ENCODE measurements around the gene KNCN. TPM values are rescaled to one million over a fixed set of nuclear protein-coding genes. Genes with fewer than 3 reads are reported as not detected.

Gene KNCN
- total RNA-seq, 2 experiments from 2014 or later = not detected

DNA sequence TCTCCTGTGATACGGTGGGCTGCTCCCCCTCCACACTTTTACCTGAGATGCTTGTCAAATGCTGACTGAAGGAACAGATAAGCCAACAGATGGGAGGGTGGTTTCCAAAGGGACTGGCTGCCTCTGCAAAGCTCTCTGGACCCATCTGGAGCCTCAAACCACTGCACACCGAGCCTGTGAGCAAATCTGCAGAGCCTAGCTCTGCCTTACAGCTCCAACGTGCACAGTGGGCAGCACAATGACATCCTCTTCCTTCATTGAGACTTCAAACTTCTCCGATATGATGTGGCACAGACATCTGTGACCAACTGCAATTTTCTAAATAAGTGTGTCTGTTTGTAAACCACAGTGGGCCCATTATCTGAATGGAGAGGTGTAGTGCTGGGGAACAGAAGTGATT is 26.2 kb upstream of the KNCN start:
- no peak overlapping the region for H3K4me3 Mint-ChIP-seq
- H3K27ac Mint-ChIP-seq = no peak overlapping the region
- H3K27me3 Mint-ChIP-seq = no peaks in the 10 kb centered on the region
- DNase-seq = no peak
- peaks cover 19% of the 10 kb centered on the region for H3K4me1 Mint-ChIP-seq
- no peaks in the 10 kb centered on the region for H3K9me3 Mint-ChIP-seq
- H3K36me3 Mint-ChIP-seq = peaks cover 17% of the 10 kb centered on the region

DNA sequence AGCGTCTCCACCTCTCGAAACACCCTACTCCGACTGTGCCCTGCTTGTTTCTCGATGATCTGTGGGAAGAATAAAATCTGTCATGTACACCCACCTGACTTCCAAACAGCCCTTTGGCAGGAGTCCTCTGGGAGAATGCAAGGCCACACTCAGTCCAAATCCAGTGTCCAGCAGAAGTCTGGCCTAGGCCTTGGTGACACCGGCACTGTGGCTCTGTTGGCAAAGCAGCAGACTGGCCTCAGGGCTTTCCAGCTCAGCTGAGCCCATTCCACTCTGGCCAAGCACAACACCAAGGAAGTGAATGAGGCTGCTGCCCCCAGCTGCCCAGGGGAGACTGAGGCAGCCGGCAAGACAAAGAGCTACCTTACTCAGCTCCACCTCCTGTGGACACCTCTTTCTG is 25.1 kb upstream of the KNCN start:
- no peak overlapping the region for H3K27ac Mint-ChIP-seq
- DNase-seq = no peak
- H3K4me3 Mint-ChIP-seq = no peak overlapping the region
- no peaks in the 10 kb centered on the region for H3K27me3 Mint-ChIP-seq
- H3K9me3 Mint-ChIP-seq = no peaks in the 10 kb centered on the region
- peaks cover 9% of the 10 kb centered on the region for H3K4me1 Mint-ChIP-seq
- H3K36me3 Mint-ChIP-seq = peaks cover 11% of the 10 kb centered on the region

DNA sequence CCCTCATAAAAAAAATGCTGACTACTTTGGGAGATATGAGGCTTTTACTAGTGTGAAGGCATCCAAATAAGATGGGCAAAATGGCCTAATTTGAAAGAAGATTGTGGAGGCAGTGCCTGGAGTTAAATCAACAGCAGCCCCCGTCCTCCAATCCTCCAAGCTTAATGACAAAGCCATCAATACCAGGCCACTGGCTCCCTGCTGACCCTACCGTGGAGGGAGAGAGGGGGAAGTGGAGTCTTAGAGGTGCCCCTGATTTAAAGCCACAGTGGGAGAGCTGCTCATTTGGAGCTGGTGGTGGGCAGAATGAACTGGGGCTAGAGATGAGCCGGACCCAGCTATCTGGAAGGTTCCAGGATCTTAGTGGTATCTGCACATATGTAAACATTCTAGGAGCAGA is 24.3 kb upstream of the KNCN start:
- Mint-ChIP-seq H3K4me1 (peaks cover 4% of the 10 kb centered on the region), H3K27me3 (no peaks in the 10 kb centered on the region), H3K9me3 (no peaks in the 10 kb centered on the region), H3K4me3 (no peak overlapping the region), H3K27ac (no peak overlapping the region), H3K36me3 (peaks cover 6% of the 10 kb centered on the region)
- DNase-seq = no peak

DNA sequence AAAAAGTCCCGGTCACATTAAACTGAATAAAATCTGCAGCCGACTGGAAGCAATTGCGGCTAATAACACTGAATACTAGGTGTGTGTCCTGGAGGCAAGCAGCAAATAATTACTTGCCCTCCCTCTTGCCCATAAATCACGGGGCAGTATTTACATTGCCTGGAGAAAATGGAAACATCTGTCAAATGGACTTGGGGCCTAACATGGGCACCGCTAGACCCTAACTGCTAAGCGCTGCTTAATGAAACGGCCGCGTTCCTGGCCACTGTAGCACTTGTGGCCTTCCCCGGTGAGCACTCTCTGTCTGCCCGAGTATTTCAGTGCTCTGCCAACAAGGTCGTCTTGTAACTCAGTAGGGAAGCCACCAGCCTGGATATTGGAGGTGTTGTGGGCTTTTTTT is 23.9 kb upstream of the KNCN start:
- no peaks in the 10 kb centered on the region for H3K4me1 Mint-ChIP-seq
- H3K27ac Mint-ChIP-seq = no peak overlapping the region
- no peaks in the 10 kb centered on the region for H3K9me3 Mint-ChIP-seq
- no peak overlapping the region for H3K4me3 Mint-ChIP-seq
- no peaks in the 10 kb centered on the region for H3K27me3 Mint-ChIP-seq
- peaks cover 1% of the 10 kb centered on the region for H3K36me3 Mint-ChIP-seq
- DNase-seq = no peak

DNA sequence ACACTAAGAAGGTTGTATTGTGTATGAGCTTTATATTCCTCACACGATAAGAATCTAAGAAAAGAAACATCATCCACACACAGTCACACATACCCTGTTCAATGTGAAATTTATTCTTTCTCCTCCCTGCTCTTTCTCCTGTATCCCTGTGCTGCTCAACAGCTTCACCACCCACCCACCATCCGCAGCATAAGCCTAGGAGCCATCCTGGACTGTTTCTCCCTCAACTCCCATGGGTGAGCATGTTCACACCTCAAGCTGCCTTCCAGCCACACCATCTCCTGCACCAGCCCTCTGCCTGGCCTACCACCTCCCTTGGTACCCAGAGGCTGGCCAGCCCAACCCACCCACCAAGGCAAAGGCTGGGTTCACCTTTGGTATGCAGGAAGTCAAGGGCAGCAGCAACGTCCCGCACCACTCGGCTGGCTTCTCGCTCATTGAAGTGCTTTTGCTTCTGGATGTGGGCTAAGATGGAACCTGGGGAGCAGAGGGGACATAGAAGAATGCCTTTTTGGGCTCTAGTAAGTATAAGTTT is 20.3 kb upstream of the KNCN start:
- H3K27ac Mint-ChIP-seq = no peak overlapping the region
- H3K4me3 Mint-ChIP-seq = no peak overlapping the region
- H3K4me1 Mint-ChIP-seq = no peaks in the 10 kb centered on the region
- H3K36me3 Mint-ChIP-seq = peaks cover 3% of the 10 kb centered on the region
- H3K27me3 Mint-ChIP-seq = no peaks in the 10 kb centered on the region
- no peak for DNase-seq
- H3K9me3 Mint-ChIP-seq = no peaks in the 10 kb centered on the region

DNA sequence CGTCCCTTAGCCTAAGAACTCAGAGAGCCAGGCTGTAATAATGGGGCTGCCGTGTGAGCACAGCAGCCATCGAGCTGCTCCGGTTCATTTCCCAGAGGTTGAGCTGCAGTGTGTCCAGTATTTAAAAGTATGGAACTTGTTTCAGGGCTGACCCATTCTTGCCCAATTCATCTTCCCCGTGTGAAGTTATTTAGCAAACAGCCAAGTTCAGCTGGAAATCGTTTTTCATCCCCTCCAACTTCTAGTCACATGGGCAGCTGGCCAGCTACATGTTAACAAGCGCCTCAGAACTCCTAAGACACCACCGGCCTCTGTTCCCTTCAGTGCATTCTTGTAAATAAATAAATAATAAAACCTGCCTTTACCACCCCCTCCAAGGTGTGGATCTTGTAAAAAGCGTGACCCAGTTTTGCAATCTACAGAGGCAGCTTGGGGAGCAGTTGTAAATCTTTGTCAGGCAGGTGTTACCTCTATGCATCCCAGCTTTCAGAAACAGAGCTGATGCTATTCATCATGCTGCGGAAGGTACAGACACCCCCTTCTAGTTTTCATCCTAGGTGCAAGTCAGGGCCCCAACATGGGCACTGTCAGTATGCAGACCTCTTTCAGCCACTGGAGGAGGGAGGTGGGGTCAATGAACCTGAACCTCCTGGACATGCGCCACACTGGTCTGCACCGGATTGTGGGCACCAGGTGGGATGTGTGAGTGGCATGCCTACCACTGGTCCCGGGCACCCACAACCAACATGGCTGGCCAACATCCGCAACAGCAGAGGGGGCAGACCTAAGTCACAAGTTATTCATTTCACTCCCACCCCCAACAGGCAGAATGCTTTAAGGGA is 18.7 kb upstream of the KNCN start:
- H3K27ac Mint-ChIP-seq = no peak overlapping the region
- no peaks in the 10 kb centered on the region for H3K4me1 Mint-ChIP-seq
- H3K27me3 Mint-ChIP-seq = no peaks in the 10 kb centered on the region
- H3K9me3 Mint-ChIP-seq = no peaks in the 10 kb centered on the region
- no peak overlapping the region for H3K4me3 Mint-ChIP-seq
- H3K36me3 Mint-ChIP-seq = peaks cover 5% of the 10 kb centered on the region
- no peak for DNase-seq

DNA sequence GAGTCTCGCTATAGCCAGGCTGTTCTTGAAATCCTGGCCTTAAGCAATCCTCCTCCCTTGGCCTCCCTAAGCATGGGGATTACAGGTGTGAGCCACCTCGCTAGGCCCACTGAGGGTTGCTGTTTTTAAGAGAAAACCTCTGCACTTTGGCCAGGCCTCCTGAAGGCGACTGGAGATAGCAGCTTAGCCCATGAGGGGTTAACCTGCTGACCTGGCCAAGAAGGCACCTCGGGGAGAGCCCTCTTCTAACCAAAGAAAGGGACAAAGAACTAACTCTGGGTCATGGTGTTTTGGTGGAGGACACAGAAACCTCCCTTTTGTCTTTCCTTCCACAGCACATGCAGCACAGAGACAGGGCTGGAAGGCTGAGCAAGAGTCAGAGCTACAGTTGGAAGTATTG is 17.7 kb upstream of the KNCN start:
- no peak overlapping the region for H3K27ac Mint-ChIP-seq
- no peak overlapping the region for H3K4me3 Mint-ChIP-seq
- no peaks in the 10 kb centered on the region for H3K4me1 Mint-ChIP-seq
- DNase-seq = no peak
- H3K27me3 Mint-ChIP-seq = no peaks in the 10 kb centered on the region
- peaks cover 9% of the 10 kb centered on the region for H3K36me3 Mint-ChIP-seq
- H3K9me3 Mint-ChIP-seq = no peaks in the 10 kb centered on the region

DNA sequence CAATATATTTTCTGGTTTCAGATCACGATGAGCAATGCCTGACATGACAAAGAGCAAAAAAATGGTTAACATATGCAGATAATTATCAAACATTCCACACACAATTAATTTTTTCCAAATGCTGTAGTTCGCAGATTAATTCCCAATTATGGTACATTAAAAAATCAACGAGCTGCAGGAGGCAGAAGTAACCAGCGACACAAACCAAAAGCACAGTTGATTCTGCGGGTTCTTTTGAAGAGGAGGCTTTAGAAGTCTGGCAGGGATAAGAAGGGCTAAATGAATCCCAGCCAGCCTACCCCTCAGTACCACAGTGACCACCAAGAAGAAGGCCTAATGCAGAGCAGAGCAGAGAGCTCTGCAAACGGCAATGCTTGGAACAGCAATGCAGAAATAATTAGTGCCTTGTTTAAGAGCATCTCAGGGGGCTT is 17.0 kb upstream of the KNCN start:
- Mint-ChIP-seq H3K4me3 (no peak overlapping the region), H3K27me3 (no peaks in the 10 kb centered on the region), H3K4me1 (no peaks in the 10 kb centered on the region), H3K36me3 (peaks cover 9% of the 10 kb centered on the region), H3K27ac (no peak overlapping the region), H3K9me3 (no peaks in the 10 kb centered on the region)
- DNase-seq = no peak

DNA sequence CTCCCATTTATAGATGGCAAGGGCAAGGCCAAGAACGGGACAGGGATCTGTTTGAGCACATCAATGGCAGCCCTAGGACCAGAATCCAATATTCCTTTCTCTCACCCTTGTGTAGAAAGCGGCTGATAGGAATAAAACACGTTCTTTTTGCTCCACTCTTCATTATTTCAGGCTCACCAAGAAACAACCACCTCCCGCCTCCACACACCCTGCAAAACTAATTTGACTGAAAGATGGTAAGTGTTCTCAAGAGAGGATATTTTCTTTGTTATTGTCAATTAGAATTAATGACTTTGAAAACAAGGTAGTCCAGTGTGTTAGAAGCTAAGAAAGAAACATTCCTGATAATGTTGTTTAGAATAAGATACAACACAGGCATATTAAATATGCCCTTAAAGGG is 11.9 kb upstream of the KNCN start:
- Mint-ChIP-seq H3K36me3 (peaks cover 9% of the 10 kb centered on the region), H3K27ac (no peak overlapping the region), H3K27me3 (no peaks in the 10 kb centered on the region), H3K4me3 (no peak overlapping the region), H3K4me1 (no peaks in the 10 kb centered on the region), H3K9me3 (no peaks in the 10 kb centered on the region)
- DNase-seq = no peak

DNA sequence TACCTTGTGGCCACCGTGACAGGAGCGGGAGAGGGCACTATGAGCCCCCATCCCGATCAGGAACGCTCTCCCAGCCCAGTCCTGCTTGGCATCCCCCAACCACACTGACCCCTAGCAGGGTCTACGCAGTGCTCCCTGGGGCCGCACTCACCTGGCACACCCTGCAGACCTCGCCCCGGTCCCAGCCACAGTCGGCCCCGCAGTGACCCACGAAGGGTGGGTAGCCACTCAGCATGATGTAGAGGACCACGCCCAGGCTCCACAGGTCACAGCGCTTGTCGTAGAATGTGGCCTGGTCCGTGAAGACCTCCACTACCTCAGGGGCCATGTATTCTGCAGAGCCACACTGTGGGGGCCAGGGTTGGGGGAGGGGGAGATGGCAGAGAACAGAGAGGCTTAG is 11.1 kb upstream of the KNCN start:
- H3K36me3 Mint-ChIP-seq = peaks cover 6% of the 10 kb centered on the region
- no peak overlapping the region for H3K27ac Mint-ChIP-seq
- no peaks in the 10 kb centered on the region for H3K4me1 Mint-ChIP-seq
- no peaks in the 10 kb centered on the region for H3K27me3 Mint-ChIP-seq
- no peaks in the 10 kb centered on the region for H3K9me3 Mint-ChIP-seq
- DNase-seq = no peak
- no peak overlapping the region for H3K4me3 Mint-ChIP-seq

DNA sequence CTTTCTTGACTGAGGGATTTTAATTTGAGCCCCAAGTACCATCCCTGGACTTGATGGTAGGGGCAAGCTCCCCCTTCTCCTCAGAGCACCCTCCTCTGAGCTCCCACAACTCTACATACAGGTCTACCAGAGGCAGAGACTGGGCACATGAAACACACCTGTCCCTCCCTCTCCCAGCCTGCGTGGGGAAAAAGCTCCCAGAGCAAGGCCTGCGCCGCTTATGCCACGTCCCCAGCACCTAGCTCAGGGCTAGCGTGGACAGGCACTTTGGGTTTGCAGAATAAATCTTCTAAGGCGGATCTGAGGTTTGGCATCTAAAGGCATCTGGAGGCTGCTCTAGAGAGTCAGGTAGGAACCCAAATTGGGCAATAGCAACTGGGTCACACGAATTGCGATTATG is 7.5 kb upstream of the KNCN start:
- H3K4me1 Mint-ChIP-seq = no peaks in the 10 kb centered on the region
- no peaks in the 10 kb centered on the region for H3K9me3 Mint-ChIP-seq
- no peak overlapping the region for H3K27ac Mint-ChIP-seq
- no peaks in the 10 kb centered on the region for H3K27me3 Mint-ChIP-seq
- no peaks in the 10 kb centered on the region for H3K36me3 Mint-ChIP-seq
- H3K4me3 Mint-ChIP-seq = no peak overlapping the region
- DNase-seq = no peak

DNA sequence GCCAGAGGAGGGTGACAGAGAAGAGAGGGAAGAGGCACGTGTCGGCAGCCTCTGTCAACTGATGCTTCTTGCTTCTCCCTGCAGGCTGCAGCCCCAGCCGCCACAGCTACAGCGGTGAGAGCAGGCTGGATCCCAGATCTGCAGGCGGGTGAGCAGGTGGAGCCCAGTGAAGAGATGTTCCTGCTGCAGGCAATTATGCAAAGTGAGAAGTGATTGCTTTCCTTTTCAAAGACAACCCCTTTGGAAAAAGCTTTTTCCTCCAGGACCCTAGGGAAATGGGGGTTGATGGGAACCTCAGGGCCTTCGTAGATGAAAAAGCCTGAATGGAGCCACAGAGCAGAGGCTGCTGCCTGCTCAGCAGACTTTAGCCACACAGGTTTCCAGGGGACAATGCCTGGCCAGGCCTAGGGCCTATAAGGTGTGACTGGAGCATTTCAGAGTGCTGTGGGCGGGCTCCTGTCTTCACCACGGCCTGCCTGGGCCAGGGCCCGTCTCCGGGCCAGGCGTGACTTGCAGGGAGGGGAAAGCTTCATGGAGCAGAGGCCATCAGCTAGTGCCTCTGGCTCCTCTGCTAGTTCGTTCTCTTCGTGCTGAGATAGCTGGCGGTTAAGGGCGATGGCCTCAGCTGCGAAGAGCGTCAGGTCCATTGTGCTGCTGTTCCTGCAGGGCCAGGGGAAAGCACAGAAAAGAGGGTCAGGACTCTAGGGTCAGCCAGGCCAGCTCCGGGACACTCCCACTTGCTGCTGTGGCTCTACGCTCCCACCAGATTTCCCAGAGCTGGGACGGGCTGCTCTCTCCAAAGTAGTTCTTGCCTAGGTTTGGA is 6.9 kb upstream of the KNCN start:
- Mint-ChIP-seq H3K27ac (no peak overlapping the region), H3K27me3 (no peaks in the 10 kb centered on the region), H3K36me3 (no peaks in the 10 kb centered on the region), H3K4me3 (no peak overlapping the region), H3K4me1 (no peaks in the 10 kb centered on the region), H3K9me3 (no peaks in the 10 kb centered on the region)
- DNase-seq = no peak

DNA sequence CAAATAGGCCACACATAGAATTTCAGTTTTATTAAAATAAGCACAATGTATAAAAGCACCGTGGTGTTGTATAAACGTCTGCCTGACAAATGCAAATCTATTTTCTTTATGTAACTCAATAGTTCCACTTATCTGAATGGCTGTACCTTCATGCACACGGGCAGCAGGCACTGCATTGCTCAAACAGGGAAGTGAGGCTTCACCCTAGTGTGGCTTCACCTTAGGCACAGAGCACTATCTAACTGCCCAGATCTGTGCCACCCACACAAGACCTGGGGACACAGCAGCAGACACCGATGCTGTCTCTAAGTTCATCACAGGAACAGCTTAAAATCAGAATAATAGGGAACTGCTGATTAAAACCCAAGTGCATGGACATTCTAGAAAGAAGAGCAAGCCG is 6.0 kb upstream of the KNCN start:
- Mint-ChIP-seq H3K36me3 (no peaks in the 10 kb centered on the region), H3K4me1 (no peaks in the 10 kb centered on the region), H3K27me3 (no peaks in the 10 kb centered on the region), H3K27ac (no peak overlapping the region), H3K4me3 (no peak overlapping the region), H3K9me3 (no peaks in the 10 kb centered on the region)
- no peak for DNase-seq

DNA sequence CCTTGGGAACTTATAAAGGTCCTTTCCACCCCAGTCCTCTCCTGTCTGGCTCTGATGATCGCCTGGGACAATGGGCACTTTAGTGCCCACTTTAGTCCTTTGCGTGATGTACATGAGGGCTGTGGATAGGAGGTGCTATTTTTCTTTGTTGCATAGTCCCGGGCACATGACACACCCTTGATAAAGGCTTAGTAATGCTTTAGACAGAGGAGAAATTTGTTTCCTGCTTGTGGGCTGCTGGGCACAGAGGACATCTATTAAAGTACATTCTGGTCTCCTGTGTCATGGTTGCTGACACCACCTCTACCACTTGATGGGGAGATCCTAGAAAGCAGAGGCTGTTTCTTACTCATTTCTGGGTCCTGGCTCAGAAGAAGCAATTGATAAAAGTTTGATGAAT is 5.4 kb upstream of the KNCN start:
- no peaks in the 10 kb centered on the region for H3K36me3 Mint-ChIP-seq
- no peaks in the 10 kb centered on the region for H3K4me1 Mint-ChIP-seq
- no peaks in the 10 kb centered on the region for H3K27me3 Mint-ChIP-seq
- no peaks in the 10 kb centered on the region for H3K9me3 Mint-ChIP-seq
- no peak overlapping the region for H3K27ac Mint-ChIP-seq
- DNase-seq = no peak
- H3K4me3 Mint-ChIP-seq = no peak overlapping the region

DNA sequence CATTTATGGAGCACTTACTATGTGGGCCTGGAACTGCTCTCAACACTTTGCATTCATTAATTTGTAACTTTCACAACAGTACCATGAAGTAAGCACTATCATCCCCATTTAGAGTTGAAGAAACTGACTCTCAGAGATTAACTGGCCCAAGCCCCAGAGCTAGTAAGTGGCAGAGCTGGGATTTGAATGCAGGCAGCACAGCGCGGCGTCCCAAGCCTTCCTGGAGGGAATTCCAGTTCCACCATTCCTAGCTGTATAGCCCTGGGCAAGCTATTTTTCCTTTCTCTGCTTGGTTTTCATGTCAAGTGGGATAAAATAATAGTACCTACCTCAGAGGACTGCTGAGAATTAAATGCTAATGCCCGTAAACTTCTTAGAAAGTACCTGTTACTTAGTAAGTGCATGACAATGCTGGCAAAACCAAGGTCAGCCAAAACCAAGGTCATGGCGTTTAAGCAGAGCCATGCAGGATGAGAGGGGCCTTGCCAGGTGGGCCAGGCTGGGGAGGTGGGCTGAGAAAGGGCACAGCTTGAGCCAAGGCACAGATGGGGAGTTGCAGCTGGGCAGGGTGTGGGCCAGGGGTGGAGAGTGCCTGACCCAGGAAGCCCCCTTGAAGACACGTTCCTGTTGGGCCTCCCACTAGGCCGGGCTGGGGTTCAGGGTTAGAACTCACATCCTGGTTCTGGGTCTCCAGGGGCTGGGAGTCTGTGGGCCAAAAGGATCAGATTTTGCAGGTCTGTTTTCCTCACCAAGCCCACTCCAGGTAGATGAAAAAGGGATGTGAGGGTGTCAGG is 4.6 kb upstream of the KNCN start:
- Mint-ChIP-seq H3K4me1 (no peaks in the 10 kb centered on the region), H3K36me3 (no peaks in the 10 kb centered on the region), H3K4me3 (no peak overlapping the region), H3K27me3 (no peaks in the 10 kb centered on the region), H3K27ac (no peak overlapping the region), H3K9me3 (no peaks in the 10 kb centered on the region)
- DNase-seq = no peak

All from activated naive CD8-positive, alpha-beta T cell treated with anti-CD3 and anti-CD28 coated beads for 36 hours (primary cell).